22Rv1 (cell line): ENCODE results near the gene ARHGEF2.

Experiments used
- CTCF ChIP-seq: fragments of 450-650 bp; IDR thresholded peaks from 2 replicates; pipeline ENCODE4 v1.5.1; 2017; ENCODE audit warnings: mild to moderate bottlenecking
- ZFX ChIP-seq: fragments of 450-650 bp; IDR thresholded peaks from 2 replicates; pipeline ENCODE4 v1.6.1; 2017; ENCODE audit warnings: antibody characterized with exemption, borderline replicate concordance

DNA sequence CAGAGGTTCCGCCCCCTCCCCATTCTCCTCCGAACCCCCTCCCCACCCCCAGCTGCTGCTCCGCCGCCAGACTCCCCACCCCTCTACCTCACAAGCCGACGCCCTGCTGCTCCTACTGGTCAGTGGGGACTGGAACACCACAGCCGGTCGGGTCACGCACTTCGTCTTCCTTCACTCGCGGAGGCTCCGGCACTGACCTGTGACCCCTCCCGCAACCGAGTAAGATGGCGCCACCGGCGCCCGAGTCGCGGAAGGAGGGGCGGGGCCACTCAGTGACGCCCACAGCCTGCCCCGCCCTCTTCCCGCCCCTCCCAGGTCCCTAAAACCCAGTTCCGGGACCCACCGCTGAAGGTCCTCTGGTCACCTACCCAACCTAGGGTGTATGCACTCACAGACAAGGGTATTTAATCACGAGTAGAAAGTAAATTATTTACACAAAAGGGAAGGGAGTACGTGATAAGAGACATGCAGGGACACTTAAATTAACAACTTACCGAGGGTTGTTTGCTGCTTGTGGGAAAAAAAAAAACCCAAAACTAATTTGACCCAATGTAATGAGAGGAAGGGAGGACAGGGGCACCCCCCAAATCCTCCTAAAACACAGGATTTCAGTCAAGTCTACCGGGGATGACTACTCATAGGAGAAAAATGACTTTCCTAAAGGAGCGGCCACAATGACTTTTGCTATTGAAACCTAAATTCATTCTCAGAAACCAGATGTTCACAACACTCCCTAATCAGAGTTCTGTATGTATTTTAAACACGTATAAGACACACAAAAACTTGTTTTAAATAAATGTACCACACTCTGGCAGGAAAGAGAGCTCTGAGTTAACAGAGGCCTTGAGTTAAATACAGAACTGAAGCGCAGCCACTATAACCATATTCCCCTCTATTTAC, 66.9 kb downstream of the ARHGEF2 start, which contains the start of gene RIT1:
- no peak for TF ChIP-seq CTCF
- no peak for TF ChIP-seq ZFX
